Osteoblast (primary cell): Measurements from ENCODE around the gene SLC45A2. TPM values are rescaled to one million over a fixed set of nuclear protein-coding genes. Genes with fewer than 3 reads are reported as not detected.

Experiments used
- DNase-seq: peaks from one replicate; pipeline ENCODE4 v3.0.0; 2011; ENCODE audit warnings: low spot score, mixed read lengths; ENCODE audit not compliant: insufficient read length; ENCODE audit errors: missing footprints
- H2AFZ ChIP-seq: 2 replicates; pipeline ENCODE4 v1.6.0; 2011; ENCODE audit warnings: mild to moderate bottlenecking, low read length
- H3K27ac ChIP-seq: 2 replicates; pipeline ENCODE4 v1.5.1; 2011; ENCODE audit warnings: mild to moderate bottlenecking, low read depth, low read length, moderate library complexity
- H3K27me3 ChIP-seq: 2 replicates; pipeline ENCODE4 v1.6.0; 2012; ENCODE audit warnings: mild to moderate bottlenecking, control low read depth, inconsistent platforms, low read length, moderate library complexity; ENCODE audit not compliant: insufficient read depth
- H3K36me3 ChIP-seq: 2 replicates; pipeline ENCODE4 v1.5.1; 2011; ENCODE audit warnings: mild to moderate bottlenecking, low read length, control low read depth, moderate library complexity; ENCODE audit not compliant: insufficient read depth
- H3K4me1 ChIP-seq: 2 replicates; pipeline ENCODE4 v1.5.1; 2011; ENCODE audit warnings: mild to moderate bottlenecking, low read length, control low read depth, moderate library complexity; ENCODE audit not compliant: insufficient read depth
- H3K4me2 ChIP-seq: 2 replicates; pipeline ENCODE4 v1.6.0; 2011; ENCODE audit warnings: mild to moderate bottlenecking, low read length; ENCODE audit not compliant: insufficient read depth
- H3K4me3 ChIP-seq: fragments of 200-600 bp; sonication (generic); 3 replicates; pipeline ENCODE4 v1.5.1; 2012; ENCODE audit warnings: mild to moderate bottlenecking, low read length, inconsistent platforms; ENCODE audit not compliant: insufficient read depth
- H3K79me2 ChIP-seq: 2 replicates; pipeline ENCODE4 v1.6.0; 2012; ENCODE audit warnings: mild to moderate bottlenecking, low read length, control low read depth, inconsistent platforms; ENCODE audit not compliant: insufficient read depth
- H3K9me3 ChIP-seq: 2 replicates; pipeline ENCODE4 v1.5.1; 2011; ENCODE audit warnings: low read depth, low read length, control low read depth
- H4K20me1 ChIP-seq: 2 replicates; pipeline ENCODE4 v1.6.0; 2012; ENCODE audit warnings: mild to moderate bottlenecking, low read length, control low read depth; ENCODE audit not compliant: insufficient read depth
- small RNA-seq: library from RNA; depleted of rRNA; stranded (forward); fragments of <200 nt; gene quantifications from one replicate; pipeline ENCODE3, GENCODE V24; 2012
- total RNA-seq: library from RNA; depleted of rRNA; stranded (reverse); fragments of >200 nt; gene quantifications from 2 replicates; pipeline ENCODE4 v1.2.3, GENCODE V29; 2012
- TF ChIP-seq, protein P1 (sequence below): IDR thresholded peaks from 2 replicates; pipeline ENCODE4 v1.5.1; 2011; ENCODE audit warnings: mild to moderate bottlenecking, low read depth, low read length, moderate library complexity; ENCODE audit errors: extremely low read depth

SLC45A2 gene
- total RNA-seq, 1 donor = 0.36 TPM

DNA sequence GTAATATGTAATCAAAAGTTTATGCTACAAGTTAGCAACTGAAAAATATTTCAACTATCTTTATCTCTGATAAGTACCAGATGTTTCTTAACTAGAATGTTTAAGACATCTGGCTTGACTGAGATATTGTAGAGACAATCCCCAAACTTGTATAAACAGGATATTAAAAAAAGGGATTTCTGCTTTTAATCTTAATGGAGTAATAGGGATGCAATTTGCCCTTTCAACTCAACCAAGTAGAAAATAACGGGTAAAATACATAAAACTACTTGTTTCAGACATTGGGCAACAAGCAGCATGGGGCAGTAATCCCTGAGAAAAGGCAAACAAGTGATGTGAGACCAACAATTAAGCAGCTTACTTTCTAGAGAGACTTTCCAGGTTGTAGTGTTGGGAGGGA is 83.3 kb downstream of the SLC45A2 start:
- no peaks in the 10 kb centered on the region for H3K36me3 ChIP-seq
- no peak overlapping the region for H3K4me2 ChIP-seq
- no peaks in the 10 kb centered on the region for H3K79me2 ChIP-seq
- H3K4me3 ChIP-seq = no peak overlapping the region
- no peaks in the 10 kb centered on the region for H3K4me1 ChIP-seq
- no peak overlapping the region for H2AFZ ChIP-seq
- H4K20me1 ChIP-seq = no peaks in the 10 kb centered on the region
- no peaks in the 10 kb centered on the region for H3K27me3 ChIP-seq
- no peak overlapping the region for H3K27ac ChIP-seq
- TF ChIP-seq, protein P1, sequence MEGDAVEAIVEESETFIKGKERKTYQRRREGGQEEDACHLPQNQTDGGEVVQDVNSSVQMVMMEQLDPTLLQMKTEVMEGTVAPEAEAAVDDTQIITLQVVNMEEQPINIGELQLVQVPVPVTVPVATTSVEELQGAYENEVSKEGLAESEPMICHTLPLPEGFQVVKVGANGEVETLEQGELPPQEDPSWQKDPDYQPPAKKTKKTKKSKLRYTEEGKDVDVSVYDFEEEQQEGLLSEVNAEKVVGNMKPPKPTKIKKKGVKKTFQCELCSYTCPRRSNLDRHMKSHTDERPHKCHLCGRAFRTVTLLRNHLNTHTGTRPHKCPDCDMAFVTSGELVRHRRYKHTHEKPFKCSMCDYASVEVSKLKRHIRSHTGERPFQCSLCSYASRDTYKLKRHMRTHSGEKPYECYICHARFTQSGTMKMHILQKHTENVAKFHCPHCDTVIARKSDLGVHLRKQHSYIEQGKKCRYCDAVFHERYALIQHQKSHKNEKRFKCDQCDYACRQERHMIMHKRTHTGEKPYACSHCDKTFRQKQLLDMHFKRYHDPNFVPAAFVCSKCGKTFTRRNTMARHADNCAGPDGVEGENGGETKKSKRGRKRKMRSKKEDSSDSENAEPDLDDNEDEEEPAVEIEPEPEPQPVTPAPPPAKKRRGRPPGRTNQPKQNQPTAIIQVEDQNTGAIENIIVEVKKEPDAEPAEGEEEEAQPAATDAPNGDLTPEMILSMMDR = no peak
- no peaks in the 10 kb centered on the region for H3K9me3 ChIP-seq
- no peak for DNase-seq

Small RNAs within 50 kb of the gene (small RNA-seq; reads per million reads assigned to genes)
- gene AC139783.1 = not detected

Other genes with a start within 250 kb of the SLC45A2 start
- gene ADAMTS12, start 92.7 kb downstream of the SLC45A2 start, total RNA-seq = 6.9 and 8.3 TPM in 2 replicates
- not detected in 2 replicates for gene RXFP3, start 48.3 kb downstream of the SLC45A2 start, total RNA-seq
- 15.2 and 15.3 TPM in 2 replicates for gene AMACR, start 23.4 kb upstream of the SLC45A2 start, total RNA-seq
- gene C1QTNF3, start 58.5 kb upstream of the SLC45A2 start, total RNA-seq = 2.2 and 2.4 TPM in 2 replicates